SK-N-SH treated with all-trans-retinoic acid at 6 μM for 48 hours (cell line): Measurements from ENCODE around the gene XPO5.

Experiments
- ATAC-seq: fragments of 200-7000 bp; cut with Tn5 transposase; 3 replicates; pipeline ENCODE4 v1.9.1; 2020; ENCODE audit warnings: mild to moderate bottlenecking, moderate library complexity
- ARNTL ChIP-seq: fragments of 450-650 bp; formaldehyde crosslinking; IDR thresholded peaks from 2 replicates; pipeline ENCODE4 v1.5.0; 2020; ENCODE audit warnings: low read depth, mild to moderate bottlenecking, moderate library complexity, borderline replicate concordance
- BACH2 ChIP-seq: fragments of 250-450 bp; sonication (Bioruptor Pico); IDR thresholded peaks from 2 replicates; pipeline ENCODE4 v1.9.0; 2021; ENCODE audit warnings: mild to moderate bottlenecking, borderline replicate concordance
- CSDC2 ChIP-seq: fragments of 250-450 bp; sonication (Bioruptor Pico); IDR thresholded peaks from 2 replicates; pipeline ENCODE4 v1.5.0; 2020; ENCODE audit warnings: mild to moderate bottlenecking, moderate library complexity
- ESRRG ChIP-seq: fragments of 250-450 bp; sonication (Bioruptor Pico); IDR thresholded peaks from 2 replicates; pipeline ENCODE4 v1.6.1; 2021; ENCODE audit warnings: mild to moderate bottlenecking
- GLIS3 ChIP-seq: fragments of 250-450 bp; sonication (Bioruptor Pico); IDR thresholded peaks from 2 replicates; pipeline ENCODE4 v1.5.0; 2020; ENCODE audit warnings: mild to moderate bottlenecking, moderate library complexity
- ISL1 ChIP-seq: fragments of 250-450 bp; sonication (Bioruptor Pico); IDR thresholded peaks from 2 replicates; pipeline ENCODE4 v2.1.2; 2022; ENCODE audit warnings: mild to moderate bottlenecking, moderate library complexity
- OSR1 ChIP-seq: fragments of 250-450 bp; sonication (Bioruptor Pico); IDR thresholded peaks from 2 replicates; pipeline ENCODE4 v1.8.0; 2022; ENCODE audit warnings: moderate library complexity, mild to moderate bottlenecking, inconsistent platforms
- POU6F1 ChIP-seq: fragments of 250-450 bp; sonication (Bioruptor Pico); IDR thresholded peaks from 2 replicates; pipeline ENCODE4 v1.8.0; 2021; ENCODE audit warnings: low read depth, mild to moderate bottlenecking, moderate library complexity, borderline replicate concordance
- PPARA ChIP-seq: fragments of 250-450 bp; sonication (Bioruptor Pico); IDR thresholded peaks from 2 replicates; pipeline ENCODE4 v1.5.0; 2020; ENCODE audit warnings: mild to moderate bottlenecking, borderline replicate concordance
- RARB ChIP-seq: fragments of 250-450 bp; sonication (Bioruptor Pico); IDR thresholded peaks from 2 replicates; pipeline ENCODE4 v1.8.0; 2021; ENCODE audit warnings: mild to moderate bottlenecking, moderate library complexity
- SNAI2 ChIP-seq: fragments of 250-450 bp; sonication (Bioruptor Pico); IDR thresholded peaks from 2 replicates; pipeline ENCODE4 v1.5.0; 2020; ENCODE audit warnings: mild to moderate bottlenecking, moderate library complexity
- TCF4 ChIP-seq: fragments of 250-450 bp; sonication (Bioruptor Pico); IDR thresholded peaks from 2 replicates; pipeline ENCODE4 v1.8.0; 2021; ENCODE audit warnings: mild to moderate bottlenecking, moderate library complexity, borderline replicate concordance
- TOX ChIP-seq: fragments of 250-450 bp; sonication (Bioruptor Pico); IDR thresholded peaks from 2 replicates; pipeline ENCODE4 v1.8.0; 2021; ENCODE audit warnings: mild to moderate bottlenecking, moderate library complexity, borderline replicate concordance
- ZC3H10 ChIP-seq: fragments of 250-450 bp; sonication (Bioruptor Pico); IDR thresholded peaks from 2 replicates; pipeline ENCODE4 v1.5.1; 2021; ENCODE audit warnings: mild to moderate bottlenecking, moderate library complexity
- ZFP3 ChIP-seq: fragments of 250-450 bp; sonication (Bioruptor Pico); IDR thresholded peaks from 2 replicates; pipeline ENCODE4 v1.5.0; 2020; ENCODE audit warnings: mild to moderate bottlenecking, moderate library complexity
- ZFP30 ChIP-seq: fragments of 450-650 bp; formaldehyde crosslinking; IDR thresholded peaks from 2 replicates; pipeline ENCODE4 v1.5.0; 2022; ENCODE audit warnings: mild to moderate bottlenecking, moderate library complexity
- ZNF70 ChIP-seq: fragments of 450-650 bp; formaldehyde crosslinking; IDR thresholded peaks from 2 replicates; pipeline ENCODE4 v1.5.0; 2020; ENCODE audit warnings: mild to moderate bottlenecking, moderate library complexity
- TF ChIP-seq, protein P1 (sequence below): fragments of 250-450 bp; sonication (Bioruptor Pico); IDR thresholded peaks from 2 replicates; pipeline ENCODE4 v1.5.1; 2020; ENCODE audit warnings: low read depth, mild to moderate bottlenecking, moderate library complexity
- TF ChIP-seq, protein P2 (sequence below): fragments of 250-450 bp; sonication (Bioruptor Pico); IDR thresholded peaks from 2 replicates; pipeline ENCODE4 v1.8.0; 2020; ENCODE audit warnings: mild to moderate bottlenecking, moderate library complexity, borderline replicate concordance
- TF ChIP-seq, protein P3 (sequence below): fragments of 250-450 bp; sonication (Bioruptor Pico); IDR thresholded peaks from 2 replicates; pipeline ENCODE4 v1.5.1; 2021; ENCODE audit warnings: mild to moderate bottlenecking, moderate library complexity
- TF ChIP-seq, protein P4 (sequence below): fragments of 250-450 bp; sonication (Bioruptor Pico); IDR thresholded peaks from 2 replicates; pipeline ENCODE4 v1.5.0; 2020; ENCODE audit warnings: mild to moderate bottlenecking, moderate library complexity

The XPO5 gene

GRCh38 chr6:43523284-43523683 is 52.6 kb downstream of the XPO5 start (continued):
- TF ChIP-seq RARB (CRISPR knock-in tag) (no peak), ISL1 (CRISPR knock-in tag) (no peak)

- no peak for ATAC-seq
Observed at GRCh38 chr6:43522547-43523261, 53.1 kb downstream of the XPO5 start.

GRCh38 chr6:43521836-43522235 is 54.0 kb downstream of the XPO5 start:
- ATAC-seq = no peak
- TF ChIP-seq ESRRG = no peak
- TF ChIP-seq, protein P1, sequence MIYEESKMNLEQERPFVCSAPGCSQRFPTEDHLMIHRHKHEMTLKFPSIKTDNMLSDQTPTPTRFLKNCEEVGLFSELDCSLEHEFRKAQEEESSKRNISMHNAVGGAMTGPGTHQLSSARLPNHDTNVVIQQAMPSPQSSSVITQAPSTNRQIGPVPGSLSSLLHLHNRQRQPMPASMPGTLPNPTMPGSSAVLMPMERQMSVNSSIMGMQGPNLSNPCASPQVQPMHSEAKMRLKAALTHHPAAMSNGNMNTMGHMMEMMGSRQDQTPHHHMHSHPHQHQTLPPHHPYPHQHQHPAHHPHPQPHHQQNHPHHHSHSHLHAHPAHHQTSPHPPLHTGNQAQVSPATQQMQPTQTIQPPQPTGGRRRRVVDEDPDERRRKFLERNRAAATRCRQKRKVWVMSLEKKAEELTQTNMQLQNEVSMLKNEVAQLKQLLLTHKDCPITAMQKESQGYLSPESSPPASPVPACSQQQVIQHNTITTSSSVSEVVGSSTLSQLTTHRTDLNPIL (CRISPR knock-in tag) = no peak
- TF ChIP-seq POU6F1 = no peak

More at GRCh38 chr6:43522547-43523261, 53.1 kb downstream of the XPO5 start:
- TF ChIP-seq SNAI2 (CRISPR knock-in tag) (no peak), BACH2 (CRISPR knock-in tag) (no peak), ZNF70 (CRISPR knock-in tag) (no peak)

DNA sequence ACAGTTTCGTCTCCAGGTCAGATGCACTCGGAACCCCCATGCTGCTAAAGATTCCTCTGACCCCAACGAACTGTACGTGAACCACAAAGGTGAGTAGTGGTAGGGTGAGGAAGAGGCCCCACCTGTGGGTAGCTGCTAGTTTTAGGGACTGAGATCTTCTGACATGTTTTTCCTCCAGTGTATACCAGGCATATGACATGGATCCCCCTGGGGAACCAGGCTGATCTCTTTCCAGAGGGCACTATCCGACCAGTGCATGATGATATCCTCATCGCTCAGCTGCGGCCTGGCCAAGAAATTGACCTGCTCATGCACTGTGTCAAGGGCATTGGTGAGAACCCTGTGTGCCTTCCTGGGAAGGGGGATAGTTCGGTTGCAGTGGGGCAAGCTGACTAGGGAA is 55.7 kb downstream of the XPO5 start:
- ATAC-seq = no peak
- TF ChIP-seq, protein P2, sequence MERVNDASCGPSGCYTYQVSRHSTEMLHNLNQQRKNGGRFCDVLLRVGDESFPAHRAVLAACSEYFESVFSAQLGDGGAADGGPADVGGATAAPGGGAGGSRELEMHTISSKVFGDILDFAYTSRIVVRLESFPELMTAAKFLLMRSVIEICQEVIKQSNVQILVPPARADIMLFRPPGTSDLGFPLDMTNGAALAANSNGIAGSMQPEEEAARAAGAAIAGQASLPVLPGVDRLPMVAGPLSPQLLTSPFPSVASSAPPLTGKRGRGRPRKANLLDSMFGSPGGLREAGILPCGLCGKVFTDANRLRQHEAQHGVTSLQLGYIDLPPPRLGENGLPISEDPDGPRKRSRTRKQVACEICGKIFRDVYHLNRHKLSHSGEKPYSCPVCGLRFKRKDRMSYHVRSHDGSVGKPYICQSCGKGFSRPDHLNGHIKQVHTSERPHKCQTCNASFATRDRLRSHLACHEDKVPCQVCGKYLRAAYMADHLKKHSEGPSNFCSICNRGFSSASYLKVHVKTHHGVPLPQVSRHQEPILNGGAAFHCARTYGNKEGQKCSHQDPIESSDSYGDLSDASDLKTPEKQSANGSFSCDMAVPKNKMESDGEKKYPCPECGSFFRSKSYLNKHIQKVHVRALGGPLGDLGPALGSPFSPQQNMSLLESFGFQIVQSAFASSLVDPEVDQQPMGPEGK (CRISPR knock-in tag) = no peak
- TF ChIP-seq, protein P3, sequence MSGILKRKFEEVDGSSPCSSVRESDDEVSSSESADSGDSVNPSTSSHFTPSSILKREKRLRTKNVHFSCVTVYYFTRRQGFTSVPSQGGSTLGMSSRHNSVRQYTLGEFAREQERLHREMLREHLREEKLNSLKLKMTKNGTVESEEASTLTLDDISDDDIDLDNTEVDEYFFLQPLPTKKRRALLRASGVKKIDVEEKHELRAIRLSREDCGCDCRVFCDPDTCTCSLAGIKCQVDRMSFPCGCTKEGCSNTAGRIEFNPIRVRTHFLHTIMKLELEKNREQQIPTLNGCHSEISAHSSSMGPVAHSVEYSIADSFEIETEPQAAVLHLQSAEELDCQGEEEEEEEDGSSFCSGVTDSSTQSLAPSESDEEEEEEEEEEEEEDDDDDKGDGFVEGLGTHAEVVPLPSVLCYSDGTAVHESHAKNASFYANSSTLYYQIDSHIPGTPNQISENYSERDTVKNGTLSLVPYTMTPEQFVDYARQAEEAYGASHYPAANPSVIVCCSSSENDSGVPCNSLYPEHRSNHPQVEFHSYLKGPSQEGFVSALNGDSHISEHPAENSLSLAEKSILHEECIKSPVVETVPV = no peak
- no peak for TF ChIP-seq ARNTL
- no peak for TF ChIP-seq TCF4 (CRISPR knock-in tag)
- TF ChIP-seq CSDC2 (CRISPR knock-in tag) = no peak
- TF ChIP-seq ZC3H10 (CRISPR knock-in tag) = no peak
- no peak for TF ChIP-seq ESRRG
- TF ChIP-seq BACH2 (CRISPR knock-in tag) = no peak
- TF ChIP-seq ZFP30 (CRISPR knock-in tag) = no peak
- TF ChIP-seq RARB (CRISPR knock-in tag) = no peak
- TF ChIP-seq ZNF70 (CRISPR knock-in tag) = no peak
- TF ChIP-seq ZFP3 (CRISPR knock-in tag) = no peak
- no peak for TF ChIP-seq GLIS3
- no peak for TF ChIP-seq PPARA (CRISPR knock-in tag)
- TF ChIP-seq TOX = no peak
- no peak for TF ChIP-seq POU6F1
- TF ChIP-seq, protein P4, sequence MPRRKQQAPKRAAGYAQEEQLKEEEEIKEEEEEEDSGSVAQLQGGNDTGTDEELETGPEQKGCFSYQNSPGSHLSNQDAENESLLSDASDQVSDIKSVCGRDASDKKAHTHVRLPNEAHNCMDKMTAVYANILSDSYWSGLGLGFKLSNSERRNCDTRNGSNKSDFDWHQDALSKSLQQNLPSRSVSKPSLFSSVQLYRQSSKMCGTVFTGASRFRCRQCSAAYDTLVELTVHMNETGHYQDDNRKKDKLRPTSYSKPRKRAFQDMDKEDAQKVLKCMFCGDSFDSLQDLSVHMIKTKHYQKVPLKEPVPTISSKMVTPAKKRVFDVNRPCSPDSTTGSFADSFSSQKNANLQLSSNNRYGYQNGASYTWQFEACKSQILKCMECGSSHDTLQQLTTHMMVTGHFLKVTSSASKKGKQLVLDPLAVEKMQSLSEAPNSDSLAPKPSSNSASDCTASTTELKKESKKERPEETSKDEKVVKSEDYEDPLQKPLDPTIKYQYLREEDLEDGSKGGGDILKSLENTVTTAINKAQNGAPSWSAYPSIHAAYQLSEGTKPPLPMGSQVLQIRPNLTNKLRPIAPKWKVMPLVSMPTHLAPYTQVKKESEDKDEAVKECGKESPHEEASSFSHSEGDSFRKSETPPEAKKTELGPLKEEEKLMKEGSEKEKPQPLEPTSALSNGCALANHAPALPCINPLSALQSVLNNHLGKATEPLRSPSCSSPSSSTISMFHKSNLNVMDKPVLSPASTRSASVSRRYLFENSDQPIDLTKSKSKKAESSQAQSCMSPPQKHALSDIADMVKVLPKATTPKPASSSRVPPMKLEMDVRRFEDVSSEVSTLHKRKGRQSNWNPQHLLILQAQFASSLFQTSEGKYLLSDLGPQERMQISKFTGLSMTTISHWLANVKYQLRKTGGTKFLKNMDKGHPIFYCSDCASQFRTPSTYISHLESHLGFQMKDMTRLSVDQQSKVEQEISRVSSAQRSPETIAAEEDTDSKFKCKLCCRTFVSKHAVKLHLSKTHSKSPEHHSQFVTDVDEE = no peak
- TF ChIP-seq OSR1 (CRISPR knock-in tag) = no peak
- TF ChIP-seq ISL1 (CRISPR knock-in tag) = no peak
